ENCODE results near the gene IL37.
"Not testable (repeated sequence)": the region's sequence is repeated elsewhere in the genome, so short reads cannot be mapped to it uniquely, and the experiment has no call there.

Gene IL37

GRCh38 chr2:112889976-112890375 is 21.0 kb upstream of the IL37 start:
- no peak for DNase-seq (ENCODE audit: low read depth)

- DNase-seq (ENCODE audit: low read depth): no peak
These were observed 19.6 kb upstream of the IL37 start for GRCh38 chr2:112891385-112891831.

- no peak for DNase-seq (ENCODE audit: low read depth)
These were observed 17.2 kb upstream of the IL37 start for GRCh38 chr2:112893752-112894151.

- no peak for DNase-seq (ENCODE audit: low read depth)
These were observed 13.9 kb upstream of the IL37 start for GRCh38 chr2:112896909-112897623.

- no peak for DNase-seq (ENCODE audit: low read depth)
These were observed 13.4 kb upstream of the IL37 start for GRCh38 chr2:112897624-112897978.

GRCh38 chr2:112901431-112902065 is 9.4 kb upstream of the IL37 start:
- DNase-seq (ENCODE audit: low read depth): not testable (repeated sequence)

GRCh38 chr2:112902816-112903215 is 8.1 kb upstream of the IL37 start:
- DNase-seq (ENCODE audit: low read depth): no peak

GRCh38 chr2:112904883-112905282 is 6.1 kb upstream of the IL37 start:
- DNase-seq (ENCODE audit: low read depth): no peak

- DNase-seq (ENCODE audit: low read depth): no peak
These were observed 4.7 kb upstream of the IL37 start for GRCh38 chr2:112906276-112906675.

- DNase-seq (ENCODE audit: low read depth): no peak
These were observed 3.7 kb upstream of the IL37 start for GRCh38 chr2:112907001-112907949.

- DNase-seq (ENCODE audit: low read depth): not testable (repeated sequence)
These were observed 2.4 kb upstream of the IL37 start for GRCh38 chr2:112908559-112908958.

- no peak for DNase-seq (ENCODE audit: low read depth)
These were observed 746 bp upstream of the IL37 start for GRCh38 chr2:112910219-112910618.

GRCh38 chr2:112912403-112912802 is 1.4 kb downstream of the IL37 start:
- no peak for DNase-seq (ENCODE audit: low read depth)

GRCh38 chr2:112915300-112916144 is 4.6 kb downstream of the IL37 start:
- DNase-seq (ENCODE audit: low read depth): no peak

- DNase-seq (ENCODE audit: low read depth): no peak
These were observed 5.2 kb downstream of the IL37 start for GRCh38 chr2:112916145-112916571.

- no peak for DNase-seq (ENCODE audit: low read depth)
These were observed 5.8 kb downstream of the IL37 start for GRCh38 chr2:112916625-112917247.

- DNase-seq (ENCODE audit: low read depth): no peak
These were observed 6.9 kb downstream of the IL37 start for GRCh38 chr2:112917856-112918255.

- DNase-seq (ENCODE audit: low read depth): no peak
These were observed 7.3 kb downstream of the IL37 start for GRCh38 chr2:112918256-112918655.

GRCh38 chr2:112919086-112919485 is 8.1 kb downstream of the IL37 start:
- no peak for DNase-seq (ENCODE audit: low read depth)

GRCh38 chr2:112920923-112921532 is 10.1 kb downstream of the IL37 start:
- no peak for DNase-seq (ENCODE audit: low read depth)

- no peak for DNase-seq (ENCODE audit: low read depth)
These were observed 11.0 kb downstream of the IL37 start for GRCh38 chr2:112921982-112922381.

Data from stimulated activated CD8-positive, alpha-beta memory T cell treated with anti-CD3 and anti-CD28 coated beads, Interleukin-15, amount 100 ng/mL, for 1 hour (primary cell).